K562 (cell line): ENCODE measurements around the gene RDM1. TPM values are rescaled to one million over a fixed set of nuclear protein-coding genes. Genes with fewer than 3 reads are reported as not detected.

Source experiments
- ATF2 ChIP-seq: sonication (generic); formaldehyde crosslinking; IDR thresholded peaks from 2 replicates; pipeline ENCODE4 v1.8.1; 2022; ENCODE audit warnings: missing genetic modification reagents
- CBX3 ChIP-seq, 2 experiments: IDR thresholded peaks; 1 replicate in 1 of 2; 2 replicates in 1 of 2; pipeline ENCODE4 v1.6.1; 2012; ENCODE audit warnings: inconsistent platforms in 2 of 2, low read length in 2 of 2, borderline replicate concordance in 1 of 2, control low read depth in 1 of 2
- CEBPG ChIP-seq, 3 experiments: fragments of 200-800 bp in 1 of 3; sonication (Bioruptor generic) in 1 of 3; sonication (generic) in 1 of 3; formaldehyde crosslinking in 1 of 3; IDR thresholded peaks in 2 of 3; conservative IDR thresholded peaks in 1 of 3; 2 replicates each; pipeline versions ENCODE4 v1.6.1 to v1.8.0; 2016 to 2022; ENCODE audit warnings: missing compliant biosample characterization in 2 of 3, missing genetic modification characterization in 2 of 3, mild to moderate bottlenecking in 1 of 3, missing genetic modification reagents in 1 of 3
- CREB1 ChIP-seq, 2 experiments: sonication (generic) in 1 of 2; formaldehyde crosslinking in 1 of 2; IDR thresholded peaks; 2 replicates each; pipeline versions ENCODE4 v1.6.1 to v1.8.0; 2012 to 2022; ENCODE audit warnings: inconsistent platforms in 1 of 2, mild to moderate bottlenecking in 1 of 2, missing genetic modification reagents in 1 of 2, moderate library complexity in 1 of 2
- CTBP1 ChIP-seq: fragments of 450-650 bp; IDR thresholded peaks from 2 replicates; pipeline ENCODE4 v1.6.1; 2016; ENCODE audit warnings: borderline replicate concordance
- EWSR1 ChIP-seq: fragments of 450-650 bp; IDR thresholded peaks from 2 replicates; pipeline ENCODE4 v1.6.1; 2018; ENCODE audit warnings: borderline replicate concordance, mild to moderate bottlenecking, low read depth, moderate library complexity; ENCODE audit not compliant: partially characterized antibody
- HNRNPLL ChIP-seq: fragments of 200-400 bp; formaldehyde crosslinking; IDR thresholded peaks from 2 replicates; pipeline ENCODE4 v1.6.1; 2017; ENCODE audit warnings: low read length, low read depth, mild to moderate bottlenecking; ENCODE audit not compliant: poor library complexity, severe bottlenecking
- MAZ ChIP-seq, 2 experiments: fragments of 450-650 bp in 1 of 2; sonication (generic) in 1 of 2; formaldehyde crosslinking; IDR thresholded peaks in 1 of 2; conservative IDR thresholded peaks in 1 of 2; 2 replicates each; pipeline versions ENCODE4 v1.4.0 to v1.5.0; 2020; ENCODE audit warnings: mild to moderate bottlenecking in 1 of 2, missing genetic modification reagents in 1 of 2
- MYBL2 ChIP-seq, 2 experiments: fragments of 450-650 bp in 1 of 2; sonication (generic) in 1 of 2; formaldehyde crosslinking in 1 of 2; IDR thresholded peaks; 2 replicates each; pipeline versions ENCODE4 v1.6.1 to v1.8.1; 2017 to 2022; ENCODE audit warnings: borderline replicate concordance in 1 of 2, inconsistent platforms in 1 of 2, low read depth in 1 of 2, mild to moderate bottlenecking in 1 of 2, missing genetic modification reagents in 1 of 2, moderate library complexity in 1 of 2
- NONO ChIP-seq, 2 experiments: fragments of 200-400 bp in 1 of 2; fragments of 450-650 bp in 1 of 2; formaldehyde crosslinking in 1 of 2; IDR thresholded peaks; 2 replicates each; pipeline ENCODE4 v1.6.1; 2017; ENCODE audit warnings: low read depth in 2 of 2, mild to moderate bottlenecking in 2 of 2, moderate library complexity in 2 of 2, low read length in 1 of 2
- PML ChIP-seq: IDR thresholded peaks from 2 replicates; pipeline ENCODE4 v1.6.1; 2012; ENCODE audit warnings: low read length, inconsistent platforms
- POLR2AphosphoS5 ChIP-seq: IDR thresholded peaks from 2 replicates; pipeline ENCODE4 v1.6.1; 2011; ENCODE audit warnings: mild to moderate bottlenecking, low read depth, low read length, moderate library complexity; ENCODE audit not compliant: control insufficient read depth, insufficient read depth
- POLR2B ChIP-seq: fragments of 450-650 bp; IDR thresholded peaks from 2 replicates; pipeline ENCODE4 v1.6.1; 2018; ENCODE audit warnings: low read depth; ENCODE audit not compliant: partially characterized antibody
- RBFOX2 ChIP-seq: fragments of 200-400 bp; formaldehyde crosslinking; IDR thresholded peaks from 2 replicates; pipeline ENCODE4 v1.6.1; 2017; ENCODE audit warnings: low read depth, mild to moderate bottlenecking, low read length, moderate library complexity
- SIX5 ChIP-seq, 2 experiments: IDR thresholded peaks; 2 replicates each; pipeline ENCODE4 v1.6.1; 2011; ENCODE audit warnings: low read length in 2 of 2, borderline replicate concordance in 1 of 2, low read depth in 1 of 2, mild to moderate bottlenecking in 1 of 2, moderate library complexity in 1 of 2; ENCODE audit not compliant: insufficient read depth in 1 of 2
- SUPT5H ChIP-seq: fragments of 450-650 bp; IDR thresholded peaks from 2 replicates; pipeline ENCODE4 v1.6.1; 2016
- TBP ChIP-seq: optimal IDR thresholded peaks from 2 replicates; pipeline ENCODE3; 2011; ENCODE audit warnings: low read depth, low read length, improper control_type of control experiment
- ZFPM2 ChIP-seq: fragments of 250-450 bp; sonication (Bioruptor Pico); IDR thresholded peaks from 2 replicates; pipeline ENCODE4 v1.5.1; 2022; ENCODE audit warnings: mild to moderate bottlenecking
- ZNF592 ChIP-seq: fragments of 450-650 bp; IDR thresholded peaks from 2 replicates; pipeline ENCODE4 v1.6.1; 2017; ENCODE audit warnings: antibody characterized with exemption, mild to moderate bottlenecking
- polyA plus RNA-seq, 8 experiments: library from polyadenylated mRNA; depleted of rRNA in 4 of 8; stranded (reverse) in 5 of 8; unstranded in 3 of 8; fragments of >200 nt; fragmentation: Nextera tagmentation in 2 of 8; fragmentation: Illumina TruSeq in 1 of 8; extraction: Ambion mirVana in 2 of 8; extraction: Trizol in 1 of 8; gene quantifications; 2 replicates each; pipeline versions ENCODE4 v1.2.1 to v1.2.3, GENCODE V29; 2011 to 2014; ENCODE audit warnings: inconsistent platforms in 1 of 8, missing spikeins in 1 of 8
- total RNA-seq, 7 experiments: library from RNA; depleted of rRNA in 6 of 7; stranded (reverse); fragments of >200 nt in 6 of 7; fragmentation: Illumina TruSeq in 2 of 7; extraction: Trizol in 2 of 7; gene quantifications; 2 replicates each; pipeline versions ENCODE4 v1.2.1 to v1.2.3, GENCODE V29; 2011 to 2021; ENCODE audit warnings: low replicate concordance in 1 of 7

The RDM1 gene
- total and polyA plus RNA-seq, 9 of the 15 experiments (the other 6 are each of a cell fraction or from before 2014, with no cell fraction given): 2.5 to 11.2 (median 5.4) TPM

- no peak for TF ChIP-seq CEBPG (CRISPR knock-in tag; IDR thresholded peaks at IDR 0.05)
- no peak for TF ChIP-seq CEBPG (tag; conservative IDR thresholded peaks at IDR 0.05 in 1 of 2, IDR thresholded peaks at IDR 0.05 in 1 of 2)
- no peak for TF ChIP-seq EWSR1
- TF ChIP-seq TBP: peak; percentile 71
- no peak for TF ChIP-seq ZFPM2 (CRISPR knock-in tag)
- peak in 1 of 2 experiments; percentile 95; a peak in 2 of 4 replicates for TF ChIP-seq MAZ (CRISPR knock-in tag; conservative IDR thresholded peaks at IDR 0.05 in 1 of 2, IDR thresholded peaks at IDR 0.05 in 1 of 2)
- TF ChIP-seq MYBL2 (IDR thresholded peaks at IDR 0.05; ENCODE audit: low read depth): peak; percentile 94
- no peak for TF ChIP-seq MYBL2 (CRISPR knock-in tag; IDR thresholded peaks at IDR 0.05; ENCODE audit: borderline replicate concordance)
- TF ChIP-seq SIX5 (IDR thresholded peaks at IDR 0.05; ENCODE audit: borderline replicate concordance in 1 of 2, insufficient read depth in 1 of 2, low read depth in 1 of 2, low read length in 2 of 2): no peak
- TF ChIP-seq ATF2: no peak
- TF ChIP-seq SUPT5H: peak; percentile 67
- TF ChIP-seq RBFOX2: peak; percentile 76
- no peak for TF ChIP-seq CBX3 (IDR thresholded peaks at IDR 0.05; ENCODE audit: borderline replicate concordance in 1 of 2, low read length in 2 of 2)
- TF ChIP-seq CTBP1: peak; percentile 83
- 0 out of 4 replicates have a peak, but pooled peaks of 1 of the 2 experiments have one; percentile 26 for TF ChIP-seq NONO (IDR thresholded peaks at IDR 0.05; ENCODE audit: low read depth in 2 of 2, low read length in 1 of 2)
- TF ChIP-seq ZNF592: peak; percentile 46; the same call in 1 of the 2 replicates
- peak; percentile 18; the same call in 1 of the 2 replicates for TF ChIP-seq PML
- TF ChIP-seq CREB1 (IDR thresholded peaks at IDR 0.05): peak; percentile 29; the same call in 1 of the 2 replicates
- TF ChIP-seq CREB1 (CRISPR knock-in tag; IDR thresholded peaks at IDR 0.05): no peak; the same call in 1 of the 2 replicates
- TF ChIP-seq POLR2AphosphoS5: peak; percentile 62
- TF ChIP-seq POLR2B: peak; percentile 84
- peak; percentile 59 for TF ChIP-seq HNRNPLL
Measured at GRCh38 chr17:35930211-35931065, at the start of gene RDM1 (continued).
